Measurements from ENCODE around the gene DPY19L1. TPM values are rescaled to one million over a fixed set of nuclear protein-coding genes. Genes with fewer than 3 reads are reported as not detected.

Gene DPY19L1
- 26.8 and 27.1 TPM in 2 replicates for total RNA-seq

GRCh38 chr7:35037211-35037525 lies at the start of gene DPY19L1:
Gene DPY19L1, minus strand, starts transcription at chr7:35037485. Its CDS starts 91 bp downstream, at chr7:35037394.

Other genes with a start within 250 kb of the DPY19L1 start
- 0.53 TPM in 1 of 2 replicates, not detected in the other for gene TBX20, start 216.6 kb upstream of the DPY19L1 start, total RNA-seq